WTC11 (cell line): Measurements from ENCODE around the gene OGFR. TPM values are rescaled to one million over a fixed set of nuclear protein-coding genes. Genes with fewer than 3 reads are reported as not detected.

ENCODE experiments used
- ATAC-seq: fragments of 200-7000 bp; cut with Tn5 transposase; 2 replicates; pipeline ENCODE4 v1.10.0; 2021; ENCODE audit warnings: mild to moderate bottlenecking, moderate library complexity
- CTCF ChIA-PET: fragments of 300-600 bp; sonication (Branson Sonifier 250); formaldehyde crosslinking; loops from one replicate; lab custom pipeline; 2021; ENCODE audit warnings: antibody characterized with exemption; lab: Charles Lee
- POLR2A ChIA-PET: fragments of 350-600 bp; sonication (Branson Sonifier 250); formaldehyde crosslinking; loops from one replicate; lab custom pipeline; 2021; ENCODE audit warnings: antibody characterized with exemption; lab: Charles Lee
- DNase-seq: peaks from one replicate; pipeline ENCODE4 v3.0.0; 2021; ENCODE audit warnings: low spot score
- H3K27ac Mint-ChIP-seq: 2 replicates; pipeline ENCODE4 v1.8.0; 2021; ENCODE audit warnings: mixed read lengths
- H3K27me3 Mint-ChIP-seq: 2 replicates; pipeline ENCODE4 v1.8.0; 2021; ENCODE audit warnings: low read depth, mild to moderate bottlenecking, moderate library complexity, mixed read lengths
- H3K36me3 Mint-ChIP-seq: 2 replicates; pipeline ENCODE4 v1.8.0; 2021; ENCODE audit warnings: mixed read lengths
- H3K4me1 Mint-ChIP-seq: 2 replicates; pipeline ENCODE4 v1.8.0; 2022; ENCODE audit warnings: mixed read lengths
- H3K4me3 Mint-ChIP-seq: 2 replicates; pipeline ENCODE4 v1.8.0; 2021; ENCODE audit warnings: mild to moderate bottlenecking, moderate library complexity, mixed read lengths
- H3K9me3 Mint-ChIP-seq: 2 replicates; pipeline ENCODE4 v1.8.0; 2021; ENCODE audit warnings: mixed read lengths
- CREB1 ChIP-seq: sonication (generic); formaldehyde crosslinking; IDR thresholded peaks from 2 replicates; pipeline ENCODE4 v1.8.0; 2023; ENCODE audit warnings: mild to moderate bottlenecking, missing genetic modification reagents
- CREM ChIP-seq: sonication (generic); formaldehyde crosslinking; IDR thresholded peaks from 2 replicates; pipeline ENCODE4 v1.8.1; 2022; ENCODE audit warnings: mild to moderate bottlenecking, missing genetic modification reagents, moderate library complexity
- HMGA2 ChIP-seq: fragments of 250-450 bp; sonication (Bioruptor Pico); IDR thresholded peaks from 2 replicates; pipeline ENCODE4 v1.4.0; 2021; ENCODE audit warnings: mild to moderate bottlenecking, moderate library complexity
- IRF2 ChIP-seq: sonication (generic); formaldehyde crosslinking; IDR thresholded peaks from 2 replicates; pipeline ENCODE4 v1.8.0; 2022; ENCODE audit warnings: low read depth, missing genetic modification reagents, borderline replicate concordance
- NFATC4 ChIP-seq: fragments of 250-450 bp; sonication (Bioruptor Pico); IDR thresholded peaks from 2 replicates; pipeline ENCODE4 v1.9.0; 2021; ENCODE audit warnings: mild to moderate bottlenecking
- PRRX2 ChIP-seq: fragments of 250-450 bp; sonication (Bioruptor Pico); IDR thresholded peaks from 2 replicates; pipeline ENCODE4 v1.8.0; 2021; ENCODE audit warnings: mild to moderate bottlenecking
- RELA ChIP-seq: sonication (generic); formaldehyde crosslinking; IDR thresholded peaks from 2 replicates; pipeline ENCODE4 v1.8.1; 2022; ENCODE audit warnings: missing genetic modification reagents, mild to moderate bottlenecking, borderline replicate concordance
- SMAD4 ChIP-seq: sonication (generic); formaldehyde crosslinking; IDR thresholded peaks from 2 replicates; pipeline ENCODE4 v1.8.0; 2022; ENCODE audit warnings: mild to moderate bottlenecking, missing genetic modification reagents
- TCF7 ChIP-seq: sonication (generic); formaldehyde crosslinking; IDR thresholded peaks from 2 replicates; pipeline ENCODE4 v1.8.0; 2022; ENCODE audit warnings: mild to moderate bottlenecking, low read depth, missing genetic modification reagents, moderate library complexity
- ZNF232 ChIP-seq: sonication (generic); formaldehyde crosslinking; IDR thresholded peaks from 2 replicates; pipeline ENCODE4 v1.8.0; 2022; ENCODE audit warnings: mild to moderate bottlenecking, missing genetic modification reagents
- ZNF396 ChIP-seq: fragments of 250-450 bp; sonication (Bioruptor Pico); IDR thresholded peaks from 2 replicates; pipeline ENCODE4 v1.8.0; 2021; ENCODE audit warnings: mild to moderate bottlenecking, moderate library complexity, borderline replicate concordance
- total RNA-seq: library from RNA; stranded (reverse); gene quantifications from 3 replicates; pipeline ENCODE4 v1.2.3, GENCODE V29; 2021
- TF ChIP-seq, protein P1 (sequence below): fragments of 250-450 bp; sonication (Bioruptor Pico); conservative IDR thresholded peaks from 2 replicates; pipeline ENCODE4 v1.9.0; 2021; ENCODE audit warnings: mild to moderate bottlenecking
- TF ChIP-seq, protein P2 (sequence below): sonication (generic); formaldehyde crosslinking; IDR thresholded peaks from 2 replicates; pipeline ENCODE4 v1.8.1; 2023; ENCODE audit warnings: mild to moderate bottlenecking, missing genetic modification reagents, moderate library complexity
- TF ChIP-seq, protein P3 (sequence below): sonication (generic); formaldehyde crosslinking; IDR thresholded peaks from 2 replicates; pipeline ENCODE4 v1.8.0; 2023; ENCODE audit warnings: mild to moderate bottlenecking, missing genetic modification reagents
- TF ChIP-seq, protein P4 (sequence below): sonication (generic); formaldehyde crosslinking; IDR thresholded peaks from 2 replicates; pipeline ENCODE4 v1.8.0; 2023; ENCODE audit warnings: missing genetic modification reagents, mild to moderate bottlenecking, borderline replicate concordance
- TF ChIP-seq, protein P5 (sequence below): fragments of 250-450 bp; sonication (Bioruptor Pico); IDR thresholded peaks from 2 replicates; pipeline ENCODE4 v1.9.0; 2021; ENCODE audit warnings: mild to moderate bottlenecking
- TF ChIP-seq, protein P6 (sequence below): sonication (generic); formaldehyde crosslinking; IDR thresholded peaks from 2 replicates; pipeline ENCODE4 v1.8.1; 2023; ENCODE audit warnings: mild to moderate bottlenecking, missing genetic modification reagents
- TF ChIP-seq, protein P7 (sequence below): fragments of 250-450 bp; sonication (Bioruptor Pico); IDR thresholded peaks from 2 replicates; pipeline ENCODE4 v1.9.0; 2021; ENCODE audit warnings: moderate library complexity, mild to moderate bottlenecking, inconsistent platforms, borderline replicate concordance

The OGFR gene
- total RNA-seq, 1 experiment from 2014 or later: 43.3 TPM

DNA sequence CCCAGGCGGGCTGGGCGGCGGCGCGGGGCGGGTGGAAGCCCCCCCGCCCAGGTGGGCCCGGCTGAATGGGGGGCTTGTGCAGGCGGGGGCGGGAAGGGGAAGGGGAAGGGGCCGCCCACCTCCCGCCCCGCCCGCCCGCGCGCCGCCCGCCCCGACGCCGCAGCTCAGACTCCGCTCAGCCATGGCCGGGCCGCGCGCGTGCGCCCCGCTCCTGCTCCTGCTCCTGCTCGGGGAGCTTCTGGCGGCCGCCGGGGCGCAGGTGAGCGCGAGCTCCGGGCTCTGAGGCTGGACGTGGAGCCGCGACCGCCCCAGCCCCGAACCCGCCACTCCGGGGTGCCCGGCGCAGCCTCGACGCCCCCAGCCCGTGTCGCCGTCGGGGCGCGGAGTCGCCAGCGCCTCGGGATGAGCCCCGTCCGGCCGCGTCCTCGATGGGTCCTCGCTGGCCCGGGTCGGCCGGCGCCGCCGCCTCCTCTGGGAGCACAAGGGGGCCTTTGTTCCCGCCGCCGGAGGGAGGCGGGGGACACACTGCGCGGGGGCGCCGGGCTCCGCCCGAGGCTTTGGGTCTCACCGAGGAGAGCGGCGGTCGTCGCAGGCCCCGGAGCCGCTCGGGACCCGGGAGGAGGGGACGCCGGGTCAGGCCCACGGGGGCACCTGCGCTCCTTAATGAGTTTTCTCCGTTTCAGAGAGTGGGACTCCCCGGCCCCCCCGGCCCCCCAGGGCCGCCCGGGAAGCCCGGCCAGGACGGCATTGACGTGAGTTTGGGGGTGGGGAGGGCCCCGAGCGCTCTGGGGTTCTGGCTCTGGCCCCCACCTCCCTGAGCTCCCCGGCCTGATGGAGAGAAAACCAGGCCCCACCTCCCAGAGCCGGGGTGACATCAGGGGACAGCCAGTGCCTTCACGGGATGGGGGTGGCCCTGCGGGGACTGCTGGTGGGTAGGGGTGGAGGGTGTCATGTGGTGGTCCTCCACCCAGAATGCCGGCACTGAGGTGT lies 12.5 kb downstream of the OGFR start, which contains the start of gene COL9A3 (continued):
- TF ChIP-seq PRRX2 (CRISPR knock-in tag) (no peak), NFATC4 (CRISPR knock-in tag) (no peak), CREM (CRISPR knock-in tag) (no peak), ZNF232 (CRISPR knock-in tag) (no peak), RELA (CRISPR knock-in tag) (no peak), SMAD4 (CRISPR knock-in tag) (no peak), ZNF396 (CRISPR knock-in tag) (no peak), HMGA2 (no peak), TCF7 (no peak), IRF2 (CRISPR knock-in tag) (no peak)
- TF ChIP-seq, protein P1, sequence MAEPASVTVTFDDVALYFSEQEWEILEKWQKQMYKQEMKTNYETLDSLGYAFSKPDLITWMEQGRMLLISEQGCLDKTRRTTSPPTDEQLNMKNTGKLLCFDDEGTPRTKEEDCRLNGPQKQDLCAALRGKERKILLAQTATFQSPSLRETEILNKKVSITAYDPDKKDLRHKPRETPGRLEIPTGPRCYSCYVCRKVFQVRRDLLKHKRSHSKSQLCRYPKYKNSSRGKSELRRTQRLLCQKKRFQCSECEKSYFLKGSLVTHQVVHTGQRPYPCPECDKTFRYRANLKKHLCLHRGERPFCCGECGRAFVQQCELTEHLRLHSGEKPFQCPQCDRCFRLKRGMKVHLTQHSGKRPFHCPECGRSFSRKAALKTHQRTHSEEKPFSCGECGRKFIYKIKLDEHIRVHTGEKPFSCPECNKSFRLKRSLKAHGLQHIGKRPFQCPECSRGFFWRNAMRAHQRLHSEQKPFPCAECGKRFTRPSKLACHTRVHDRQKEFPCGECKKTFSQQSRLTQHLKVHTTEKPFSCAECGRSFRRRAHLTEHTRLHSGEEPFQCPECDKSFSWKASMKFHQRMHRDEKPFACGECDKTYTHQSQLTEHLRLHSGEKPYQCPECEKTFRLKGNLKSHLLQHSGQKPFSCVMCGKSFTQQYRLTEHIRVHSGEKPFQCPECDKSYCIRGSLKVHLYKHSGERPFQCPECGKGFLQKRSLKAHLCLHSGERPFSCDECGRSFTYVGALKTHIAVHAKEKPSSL: no peak
- TF ChIP-seq, protein P2, sequence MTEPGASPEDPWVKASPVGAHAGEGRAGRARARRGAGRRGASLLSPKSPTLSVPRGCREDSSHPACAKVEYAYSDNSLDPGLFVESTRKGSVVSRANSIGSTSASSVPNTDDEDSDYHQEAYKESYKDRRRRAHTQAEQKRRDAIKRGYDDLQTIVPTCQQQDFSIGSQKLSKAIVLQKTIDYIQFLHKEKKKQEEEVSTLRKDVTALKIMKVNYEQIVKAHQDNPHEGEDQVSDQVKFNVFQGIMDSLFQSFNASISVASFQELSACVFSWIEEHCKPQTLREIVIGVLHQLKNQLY (CRISPR knock-in tag): no peak
- TF ChIP-seq, protein P3, sequence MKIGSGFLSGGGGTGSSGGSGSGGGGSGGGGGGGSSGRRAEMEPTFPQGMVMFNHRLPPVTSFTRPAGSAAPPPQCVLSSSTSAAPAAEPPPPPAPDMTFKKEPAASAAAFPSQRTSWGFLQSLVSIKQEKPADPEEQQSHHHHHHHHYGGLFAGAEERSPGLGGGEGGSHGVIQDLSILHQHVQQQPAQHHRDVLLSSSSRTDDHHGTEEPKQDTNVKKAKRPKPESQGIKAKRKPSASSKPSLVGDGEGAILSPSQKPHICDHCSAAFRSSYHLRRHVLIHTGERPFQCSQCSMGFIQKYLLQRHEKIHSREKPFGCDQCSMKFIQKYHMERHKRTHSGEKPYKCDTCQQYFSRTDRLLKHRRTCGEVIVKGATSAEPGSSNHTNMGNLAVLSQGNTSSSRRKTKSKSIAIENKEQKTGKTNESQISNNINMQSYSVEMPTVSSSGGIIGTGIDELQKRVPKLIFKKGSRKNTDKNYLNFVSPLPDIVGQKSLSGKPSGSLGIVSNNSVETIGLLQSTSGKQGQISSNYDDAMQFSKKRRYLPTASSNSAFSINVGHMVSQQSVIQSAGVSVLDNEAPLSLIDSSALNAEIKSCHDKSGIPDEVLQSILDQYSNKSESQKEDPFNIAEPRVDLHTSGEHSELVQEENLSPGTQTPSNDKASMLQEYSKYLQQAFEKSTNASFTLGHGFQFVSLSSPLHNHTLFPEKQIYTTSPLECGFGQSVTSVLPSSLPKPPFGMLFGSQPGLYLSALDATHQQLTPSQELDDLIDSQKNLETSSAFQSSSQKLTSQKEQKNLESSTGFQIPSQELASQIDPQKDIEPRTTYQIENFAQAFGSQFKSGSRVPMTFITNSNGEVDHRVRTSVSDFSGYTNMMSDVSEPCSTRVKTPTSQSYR: no peak
- TF ChIP-seq, protein P4, sequence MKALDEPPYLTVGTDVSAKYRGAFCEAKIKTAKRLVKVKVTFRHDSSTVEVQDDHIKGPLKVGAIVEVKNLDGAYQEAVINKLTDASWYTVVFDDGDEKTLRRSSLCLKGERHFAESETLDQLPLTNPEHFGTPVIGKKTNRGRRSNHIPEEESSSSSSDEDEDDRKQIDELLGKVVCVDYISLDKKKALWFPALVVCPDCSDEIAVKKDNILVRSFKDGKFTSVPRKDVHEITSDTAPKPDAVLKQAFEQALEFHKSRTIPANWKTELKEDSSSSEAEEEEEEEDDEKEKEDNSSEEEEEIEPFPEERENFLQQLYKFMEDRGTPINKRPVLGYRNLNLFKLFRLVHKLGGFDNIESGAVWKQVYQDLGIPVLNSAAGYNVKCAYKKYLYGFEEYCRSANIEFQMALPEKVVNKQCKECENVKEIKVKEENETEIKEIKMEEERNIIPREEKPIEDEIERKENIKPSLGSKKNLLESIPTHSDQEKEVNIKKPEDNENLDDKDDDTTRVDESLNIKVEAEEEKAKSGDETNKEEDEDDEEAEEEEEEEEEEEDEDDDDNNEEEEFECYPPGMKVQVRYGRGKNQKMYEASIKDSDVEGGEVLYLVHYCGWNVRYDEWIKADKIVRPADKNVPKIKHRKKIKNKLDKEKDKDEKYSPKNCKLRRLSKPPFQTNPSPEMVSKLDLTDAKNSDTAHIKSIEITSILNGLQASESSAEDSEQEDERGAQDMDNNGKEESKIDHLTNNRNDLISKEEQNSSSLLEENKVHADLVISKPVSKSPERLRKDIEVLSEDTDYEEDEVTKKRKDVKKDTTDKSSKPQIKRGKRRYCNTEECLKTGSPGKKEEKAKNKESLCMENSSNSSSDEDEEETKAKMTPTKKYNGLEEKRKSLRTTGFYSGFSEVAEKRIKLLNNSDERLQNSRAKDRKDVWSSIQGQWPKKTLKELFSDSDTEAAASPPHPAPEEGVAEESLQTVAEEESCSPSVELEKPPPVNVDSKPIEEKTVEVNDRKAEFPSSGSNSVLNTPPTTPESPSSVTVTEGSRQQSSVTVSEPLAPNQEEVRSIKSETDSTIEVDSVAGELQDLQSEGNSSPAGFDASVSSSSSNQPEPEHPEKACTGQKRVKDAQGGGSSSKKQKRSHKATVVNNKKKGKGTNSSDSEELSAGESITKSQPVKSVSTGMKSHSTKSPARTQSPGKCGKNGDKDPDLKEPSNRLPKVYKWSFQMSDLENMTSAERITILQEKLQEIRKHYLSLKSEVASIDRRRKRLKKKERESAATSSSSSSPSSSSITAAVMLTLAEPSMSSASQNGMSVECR (CRISPR knock-in tag): no peak

DNA sequence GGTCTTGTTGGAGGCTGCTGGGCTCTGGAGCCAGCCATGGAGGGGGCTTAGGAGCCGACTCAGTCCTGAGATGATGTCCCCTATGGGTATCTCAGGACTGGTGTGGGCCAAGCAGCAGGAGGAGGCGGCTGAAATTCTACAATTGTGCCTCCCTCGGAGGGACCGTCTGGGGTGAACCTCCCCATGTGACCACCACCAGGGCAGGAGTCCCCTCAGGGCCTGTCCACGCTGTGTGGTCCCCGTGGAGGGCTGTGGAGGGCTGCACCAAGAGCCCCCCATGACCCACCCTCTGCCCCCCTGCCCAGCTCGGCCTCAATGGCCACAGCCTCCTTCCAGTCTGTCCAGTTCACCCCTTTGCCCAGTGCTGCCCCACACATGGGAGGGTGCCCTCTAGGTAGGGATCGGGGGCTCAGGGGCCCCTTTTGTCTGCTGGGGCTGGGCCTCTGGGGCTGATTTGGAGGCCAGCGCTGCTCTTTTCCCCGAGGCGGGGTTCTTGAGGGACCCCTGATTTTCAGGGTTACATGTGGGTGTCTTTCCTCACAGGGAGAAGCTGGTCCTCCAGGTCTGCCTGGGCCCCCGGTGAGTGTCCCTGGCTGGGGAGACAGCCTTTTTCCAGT lies 13.4 kb downstream of the OGFR start:
- ChIA-PET POLR2A (no interaction called here), CTCF (interaction anchor here (1.2 kb wide), 1 partner anchor 175 kb away, joined by 3 read pairs; the partner anchor contains the start of gene SLCO4A1)
- Mint-ChIP-seq H3K4me3 (peak overlapping the region; percentile 49), H3K4me1 (peaks cover 18% of the 10 kb centered on the region), H3K9me3 (no peaks in the 10 kb centered on the region), H3K27ac (no peak overlapping the region), H3K27me3 (no peaks in the 10 kb centered on the region; the same call in 1 of the 2 replicates), H3K36me3 (no peaks in the 10 kb centered on the region)
- no peak for DNase-seq
- no peak for ATAC-seq
- TF ChIP-seq, protein P5, sequence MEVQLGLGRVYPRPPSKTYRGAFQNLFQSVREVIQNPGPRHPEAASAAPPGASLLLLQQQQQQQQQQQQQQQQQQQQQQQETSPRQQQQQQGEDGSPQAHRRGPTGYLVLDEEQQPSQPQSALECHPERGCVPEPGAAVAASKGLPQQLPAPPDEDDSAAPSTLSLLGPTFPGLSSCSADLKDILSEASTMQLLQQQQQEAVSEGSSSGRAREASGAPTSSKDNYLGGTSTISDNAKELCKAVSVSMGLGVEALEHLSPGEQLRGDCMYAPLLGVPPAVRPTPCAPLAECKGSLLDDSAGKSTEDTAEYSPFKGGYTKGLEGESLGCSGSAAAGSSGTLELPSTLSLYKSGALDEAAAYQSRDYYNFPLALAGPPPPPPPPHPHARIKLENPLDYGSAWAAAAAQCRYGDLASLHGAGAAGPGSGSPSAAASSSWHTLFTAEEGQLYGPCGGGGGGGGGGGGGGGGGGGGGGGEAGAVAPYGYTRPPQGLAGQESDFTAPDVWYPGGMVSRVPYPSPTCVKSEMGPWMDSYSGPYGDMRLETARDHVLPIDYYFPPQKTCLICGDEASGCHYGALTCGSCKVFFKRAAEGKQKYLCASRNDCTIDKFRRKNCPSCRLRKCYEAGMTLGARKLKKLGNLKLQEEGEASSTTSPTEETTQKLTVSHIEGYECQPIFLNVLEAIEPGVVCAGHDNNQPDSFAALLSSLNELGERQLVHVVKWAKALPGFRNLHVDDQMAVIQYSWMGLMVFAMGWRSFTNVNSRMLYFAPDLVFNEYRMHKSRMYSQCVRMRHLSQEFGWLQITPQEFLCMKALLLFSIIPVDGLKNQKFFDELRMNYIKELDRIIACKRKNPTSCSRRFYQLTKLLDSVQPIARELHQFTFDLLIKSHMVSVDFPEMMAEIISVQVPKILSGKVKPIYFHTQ (CRISPR knock-in tag): no peak
- TF ChIP-seq, protein P6, sequence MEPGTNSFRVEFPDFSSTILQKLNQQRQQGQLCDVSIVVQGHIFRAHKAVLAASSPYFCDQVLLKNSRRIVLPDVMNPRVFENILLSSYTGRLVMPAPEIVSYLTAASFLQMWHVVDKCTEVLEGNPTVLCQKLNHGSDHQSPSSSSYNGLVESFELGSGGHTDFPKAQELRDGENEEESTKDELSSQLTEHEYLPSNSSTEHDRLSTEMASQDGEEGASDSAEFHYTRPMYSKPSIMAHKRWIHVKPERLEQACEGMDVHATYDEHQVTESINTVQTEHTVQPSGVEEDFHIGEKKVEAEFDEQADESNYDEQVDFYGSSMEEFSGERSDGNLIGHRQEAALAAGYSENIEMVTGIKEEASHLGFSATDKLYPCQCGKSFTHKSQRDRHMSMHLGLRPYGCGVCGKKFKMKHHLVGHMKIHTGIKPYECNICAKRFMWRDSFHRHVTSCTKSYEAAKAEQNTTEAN (CRISPR knock-in tag): no peak
- TF ChIP-seq, protein P7, sequence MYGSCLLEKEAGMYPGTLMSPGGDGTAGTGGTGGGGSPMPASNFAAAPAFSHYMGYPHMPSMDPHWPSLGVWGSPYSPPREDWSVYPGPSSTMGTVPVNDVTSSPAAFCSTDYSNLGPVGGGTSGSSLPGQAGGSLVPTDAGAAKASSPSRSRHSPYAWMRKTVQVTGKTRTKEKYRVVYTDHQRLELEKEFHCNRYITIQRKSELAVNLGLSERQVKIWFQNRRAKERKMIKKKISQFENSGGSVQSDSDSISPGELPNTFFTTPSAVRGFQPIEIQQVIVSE (CRISPR knock-in tag): no peak
- no peak for TF ChIP-seq CREB1
